Measurements from ENCODE around the gene INPP4B. TPM values are rescaled to one million over a fixed set of nuclear protein-coding genes. Genes with fewer than 3 reads are reported as not detected.

INPP4B gene
- total RNA-seq, 1 experiment from 2014 or later: 0.07 TPM

DNA sequence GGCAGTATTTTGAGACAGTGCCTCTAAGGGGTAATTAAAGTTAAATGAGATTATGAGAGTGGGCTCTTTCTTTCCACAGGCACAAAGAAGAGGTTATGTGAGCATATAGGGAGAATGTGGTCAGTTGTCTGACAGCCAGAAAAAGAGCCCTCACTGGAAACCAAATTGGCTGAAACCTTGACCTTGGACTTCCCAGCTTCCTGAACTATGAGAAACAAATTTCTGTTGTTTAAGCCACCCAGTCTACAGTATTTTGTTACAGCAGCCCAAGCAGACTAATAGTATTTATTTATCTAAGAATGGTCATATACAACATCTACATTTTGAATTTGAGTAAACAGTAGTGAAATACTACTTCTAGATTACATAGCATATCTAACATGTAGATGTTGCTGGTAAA, 736.0 kb downstream of the INPP4B start:
- H3K23ac ChIP-seq (ENCODE audit: insufficient read length, low read depth, low read length): no peak overlapping the region
- no peak overlapping the region for H2BK5ac ChIP-seq (ENCODE audit: insufficient read length, low read length)
- Mint-ChIP-seq H3K9me3 (no peaks in the 10 kb centered on the region; a peak in 1 of 5 replicates), H3K4me1 (no peaks in the 10 kb centered on the region), H3K36me3 (ENCODE audit: insufficient read depth in 1 of 3, low read depth in 3 of 3) (no peaks in the 10 kb centered on the region), H3K27ac (no peak overlapping the region), H3K27me3 (ENCODE audit: low read depth) (no peaks in the 10 kb centered on the region), H3K4me3 (no peak overlapping the region)
- no peaks in the 10 kb centered on the region for H3K23me2 ChIP-seq (ENCODE audit: insufficient read length, low read depth, low read length, poor library complexity, severe bottlenecking)
- no peak for DNase-seq
- H2BK15ac ChIP-seq (ENCODE audit: low read depth, low read length): no peak overlapping the region
- TF ChIP-seq, protein P1, sequence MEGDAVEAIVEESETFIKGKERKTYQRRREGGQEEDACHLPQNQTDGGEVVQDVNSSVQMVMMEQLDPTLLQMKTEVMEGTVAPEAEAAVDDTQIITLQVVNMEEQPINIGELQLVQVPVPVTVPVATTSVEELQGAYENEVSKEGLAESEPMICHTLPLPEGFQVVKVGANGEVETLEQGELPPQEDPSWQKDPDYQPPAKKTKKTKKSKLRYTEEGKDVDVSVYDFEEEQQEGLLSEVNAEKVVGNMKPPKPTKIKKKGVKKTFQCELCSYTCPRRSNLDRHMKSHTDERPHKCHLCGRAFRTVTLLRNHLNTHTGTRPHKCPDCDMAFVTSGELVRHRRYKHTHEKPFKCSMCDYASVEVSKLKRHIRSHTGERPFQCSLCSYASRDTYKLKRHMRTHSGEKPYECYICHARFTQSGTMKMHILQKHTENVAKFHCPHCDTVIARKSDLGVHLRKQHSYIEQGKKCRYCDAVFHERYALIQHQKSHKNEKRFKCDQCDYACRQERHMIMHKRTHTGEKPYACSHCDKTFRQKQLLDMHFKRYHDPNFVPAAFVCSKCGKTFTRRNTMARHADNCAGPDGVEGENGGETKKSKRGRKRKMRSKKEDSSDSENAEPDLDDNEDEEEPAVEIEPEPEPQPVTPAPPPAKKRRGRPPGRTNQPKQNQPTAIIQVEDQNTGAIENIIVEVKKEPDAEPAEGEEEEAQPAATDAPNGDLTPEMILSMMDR (conservative IDR thresholded peaks at IDR 0.05): no peak
- H4K91ac ChIP-seq (ENCODE audit: insufficient read length, low read depth, low read length): no peak overlapping the region
- no peak overlapping the region for H2AFZ ChIP-seq (ENCODE audit: low read length)
- H3K9me3 ChIP-seq (ENCODE audit: control insufficient read depth, low read depth, low read length): no peaks in the 10 kb centered on the region
- no peaks in the 10 kb centered on the region for H3K79me2 ChIP-seq (ENCODE audit: insufficient read depth, low read length)
- no peaks in the 10 kb centered on the region for H3K79me1 ChIP-seq (ENCODE audit: insufficient read depth, low read depth, low read length, poor library complexity, severe bottlenecking)
- H3K4ac ChIP-seq (ENCODE audit: low read depth, low read length): no peak overlapping the region
- H2AK5ac ChIP-seq (ENCODE audit: insufficient read length, low read length): no peak overlapping the region
- H3K56ac ChIP-seq (ENCODE audit: insufficient read length, low read depth, low read length): no peak overlapping the region
- no peak overlapping the region for H3K18ac ChIP-seq (ENCODE audit: insufficient read length, low read depth, low read length)
- H3K9ac ChIP-seq (ENCODE audit: extremely low read depth, insufficient read length, low read length): no peak overlapping the region
- H3K4me1 ChIP-seq (ENCODE audit: insufficient read depth, low read length): no peaks in the 10 kb centered on the region
- no peak overlapping the region for H2BK20ac ChIP-seq (ENCODE audit: low read depth, low read length, poor library complexity, severe bottlenecking)
- H3K4me2 ChIP-seq (ENCODE audit: insufficient read depth, insufficient read length, low read length): no peak overlapping the region
- H3K27ac ChIP-seq (ENCODE audit: insufficient read length, low read depth, low read length): no peak overlapping the region
- no peaks in the 10 kb centered on the region for H4K20me1 ChIP-seq (ENCODE audit: control insufficient read depth, insufficient read depth, insufficient read length)
- no peak overlapping the region for H4K5ac ChIP-seq (ENCODE audit: insufficient read length, low read depth, low read length)
- no peak overlapping the region for H3K14ac ChIP-seq (ENCODE audit: insufficient read depth, low read length)
- H3K27me3 ChIP-seq (ENCODE audit: insufficient read depth, low read length): no peaks in the 10 kb centered on the region
- no peak overlapping the region for H2BK12ac ChIP-seq (ENCODE audit: insufficient read length, low read depth, low read length)
- no peak overlapping the region for H4K8ac ChIP-seq (replicated peaks; ENCODE audit: insufficient read length, low read depth, low read length)
- no peak overlapping the region for H2BK120ac ChIP-seq (ENCODE audit: low read depth, low read length, poor library complexity, severe bottlenecking)
- no peak overlapping the region for H3T11ph ChIP-seq (ENCODE audit: low read length)

Measured in H9 (cell line).